ENCODE measurements around the gene HSFX1.
"Not testable (repeated sequence)": the region's sequence is repeated elsewhere in the genome, so short reads cannot be mapped to it uniquely, and the experiment has no call there.

Gene HSFX1, protein sequence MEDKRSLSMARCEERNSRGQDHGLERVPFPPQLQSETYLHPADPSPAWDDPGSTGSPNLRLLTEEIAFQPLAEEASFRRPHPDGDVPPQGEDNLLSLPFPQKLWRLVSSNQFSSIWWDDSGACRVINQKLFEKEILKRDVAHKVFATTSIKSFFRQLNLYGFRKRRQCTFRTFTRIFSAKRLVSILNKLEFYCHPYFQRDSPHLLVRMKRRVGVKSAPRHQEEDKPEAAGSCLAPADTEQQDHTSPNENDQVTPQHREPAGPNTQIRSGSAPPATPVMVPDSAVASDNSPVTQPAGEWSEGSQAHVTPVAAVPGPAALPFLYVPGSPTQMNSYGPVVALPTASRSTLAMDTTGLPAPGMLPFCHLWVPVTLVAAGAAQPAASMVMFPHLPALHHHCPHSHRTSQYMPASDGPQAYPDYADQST

DNA sequence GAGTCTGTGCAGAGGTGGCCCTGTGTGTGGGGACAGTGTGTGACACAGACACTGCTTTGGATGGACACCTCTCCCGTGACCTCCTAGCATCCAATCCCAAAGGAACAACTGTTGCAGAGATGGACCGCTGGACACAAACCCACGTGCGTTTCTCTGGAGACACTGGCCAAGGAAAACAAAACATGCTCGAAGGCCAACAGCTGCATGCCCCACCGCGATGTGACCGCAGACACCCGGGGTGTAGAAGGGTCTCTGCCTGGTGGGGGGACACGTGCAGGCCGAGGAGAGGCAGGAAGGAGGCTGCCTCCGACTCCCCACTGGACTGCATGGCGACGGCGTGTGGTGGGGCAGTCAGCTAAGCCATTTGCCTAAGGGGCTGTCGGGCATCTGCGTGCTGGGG, at the start of gene HSFX1:
Gene HSFX1, plus strand, starts transcription at position 301 of the 400 bp plus-strand sequence. CDS start 614 bp downstream, outside the sequence.
- DNase-seq, result not testable (repeated sequence)

DNA sequence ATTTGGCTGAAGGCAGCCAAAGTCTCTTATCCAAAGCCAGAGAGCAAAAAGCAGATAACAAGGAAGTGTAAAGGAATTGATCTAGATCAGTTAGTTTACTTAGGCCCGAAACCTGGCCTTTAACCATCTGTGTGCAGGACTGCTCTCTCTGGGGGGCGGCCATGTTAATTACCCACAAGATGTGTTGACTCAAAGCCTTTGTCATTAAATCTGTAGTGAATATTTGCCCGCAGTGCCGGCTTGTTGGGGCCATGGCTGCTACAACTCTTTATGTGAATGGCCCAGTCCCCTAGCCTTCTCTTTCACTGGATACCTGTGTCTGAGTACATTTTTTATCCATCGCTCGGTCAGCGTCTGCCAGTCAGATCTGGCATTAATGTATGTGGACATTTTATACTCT, 46.6 kb upstream of the HSFX1 start:
- DNase-seq, result not testable (repeated sequence)

DNA sequence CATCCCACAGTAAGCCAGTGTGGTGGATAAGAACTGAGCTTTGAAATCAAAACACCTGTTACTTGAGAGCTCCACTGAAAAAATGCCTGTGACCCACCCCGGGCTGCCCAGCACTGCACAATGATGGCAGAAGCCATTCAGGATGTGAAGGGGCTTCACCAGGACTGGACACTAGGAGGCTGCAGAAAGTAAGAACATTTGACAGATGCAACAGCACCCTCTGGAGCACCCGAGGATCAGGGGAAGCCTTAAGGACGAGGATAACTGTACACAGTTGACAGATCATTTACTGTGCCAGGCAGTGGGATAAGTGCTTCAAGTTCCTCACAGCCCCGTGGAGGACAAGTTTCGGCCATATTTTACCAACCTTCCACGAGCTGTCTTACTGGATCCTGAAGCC, 31.6 kb upstream of the HSFX1 start:
- not testable (repeated sequence) for DNase-seq

DNA sequence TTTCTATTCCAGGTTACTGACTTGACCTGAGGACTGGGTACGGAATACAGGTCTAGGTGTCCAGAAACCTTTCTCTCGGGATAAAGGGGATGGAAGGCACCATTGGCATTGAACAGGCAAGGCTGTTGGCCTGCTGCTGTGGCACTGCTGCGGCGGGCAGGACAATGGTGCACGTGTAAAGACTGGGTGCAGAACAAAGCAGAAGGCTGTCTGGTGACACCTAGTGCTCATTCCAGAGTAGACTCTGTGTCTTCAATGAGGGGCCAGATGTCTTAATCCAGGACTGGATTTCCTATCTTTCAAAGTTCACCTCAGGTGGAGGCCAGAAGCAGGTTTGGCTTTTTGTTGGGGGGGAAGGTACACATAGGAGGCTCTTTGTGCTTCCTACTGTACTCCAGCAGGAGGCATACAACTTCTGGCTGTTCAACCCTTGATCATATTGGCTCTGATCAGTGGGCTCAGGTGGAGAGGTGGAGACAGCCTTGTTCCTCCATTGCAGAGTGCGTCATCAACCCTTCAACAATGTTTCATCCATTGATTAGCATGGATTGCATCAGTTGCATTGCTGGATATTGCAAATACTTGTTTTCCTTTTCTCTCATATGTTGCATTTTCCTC, 27.4 kb upstream of the HSFX1 start:
- not testable (repeated sequence) for DNase-seq

DNA sequence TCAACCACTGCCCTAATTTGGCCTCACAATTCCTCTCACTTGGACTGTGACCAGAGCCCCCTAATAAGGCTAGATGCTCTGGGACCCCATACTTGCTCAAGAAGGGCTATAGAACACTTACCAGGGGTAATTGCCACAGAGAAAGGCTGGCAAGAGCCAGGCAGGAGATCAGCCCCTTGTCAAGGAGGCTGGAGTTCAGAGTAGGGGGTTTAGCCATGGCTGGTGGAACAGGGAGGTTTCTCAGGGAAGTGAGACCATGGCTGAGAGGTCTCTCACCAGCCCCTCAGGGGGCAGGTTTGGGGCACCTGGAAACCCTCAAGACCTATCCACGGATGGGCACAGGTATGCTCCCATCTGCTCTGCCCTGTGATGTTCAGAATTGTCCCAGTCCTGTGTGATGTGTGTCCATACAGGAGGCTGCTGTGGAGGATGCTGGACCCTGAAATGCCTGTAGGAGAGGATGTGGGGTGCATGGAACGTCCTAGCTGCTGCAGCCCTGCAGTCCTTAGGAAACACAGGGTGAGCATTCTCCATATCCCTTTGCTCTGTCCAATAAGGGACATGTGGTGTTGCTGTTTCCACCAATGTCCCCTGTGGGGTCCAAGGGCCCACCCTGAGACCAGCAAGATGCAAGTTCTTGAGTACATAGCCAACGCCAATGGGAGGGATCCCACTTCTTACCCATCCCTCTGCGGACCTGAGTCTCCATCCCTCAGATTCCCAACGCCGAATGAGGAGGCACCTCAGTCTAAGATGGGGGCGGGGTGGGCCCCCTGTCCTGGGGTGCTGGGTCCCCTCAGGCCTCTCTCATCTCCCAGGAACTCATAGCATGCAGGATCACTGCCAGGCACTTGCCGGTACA, 16.4 kb upstream of the HSFX1 start:
- no peak for DNase-seq

DNA sequence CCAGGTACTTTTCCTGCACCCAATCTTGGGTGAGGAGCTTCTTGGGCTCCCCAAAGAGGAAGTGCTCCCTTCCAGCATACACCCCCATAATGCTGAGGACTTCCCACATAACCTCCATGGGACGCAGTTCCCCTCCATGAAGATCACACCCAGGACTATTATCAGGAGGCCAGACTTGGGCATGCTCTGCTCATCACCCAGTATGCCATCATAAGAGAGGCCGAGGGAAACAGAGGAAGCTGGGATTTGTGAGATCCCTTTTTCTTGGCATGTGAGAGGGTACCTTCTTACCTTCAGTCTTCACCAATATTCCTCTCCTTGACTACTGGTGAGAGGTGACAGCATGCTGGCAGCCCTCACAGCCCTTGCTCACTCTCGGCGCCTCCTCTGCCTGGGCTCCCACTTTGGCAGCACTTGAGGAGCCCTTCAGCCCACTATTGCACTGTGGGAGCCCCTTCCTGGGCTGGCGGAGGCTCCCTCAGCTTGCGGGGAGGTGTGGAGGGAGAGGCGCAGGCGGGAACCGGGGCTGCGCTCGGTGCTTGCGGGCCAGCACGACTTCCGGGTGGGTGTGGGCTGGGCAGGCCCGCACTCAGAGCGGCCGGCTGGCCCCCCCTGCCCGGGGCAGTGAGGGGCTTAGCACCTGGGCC, 15.7 kb upstream of the HSFX1 start:
- DNase-seq, result no peak

DNA sequence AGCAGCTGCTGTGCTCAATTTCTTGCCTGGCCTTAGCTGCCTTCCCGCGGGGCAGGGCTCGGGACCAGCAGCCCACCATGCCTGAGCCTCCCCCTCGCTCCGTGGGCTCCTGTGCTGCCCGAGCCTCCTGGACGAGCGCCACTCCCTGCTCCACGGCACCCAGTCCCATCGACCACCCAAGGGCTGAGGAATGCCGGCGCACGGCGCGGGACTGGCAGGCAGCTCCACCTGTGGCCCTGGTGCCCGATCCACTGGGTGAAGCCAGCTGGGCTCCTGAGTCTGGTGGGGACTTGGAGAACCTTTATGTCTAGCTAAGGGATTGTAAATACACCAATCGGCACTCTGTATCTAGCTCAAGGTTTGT, 15.2 kb upstream of the HSFX1 start:
- not testable (repeated sequence) for DNase-seq

DNA sequence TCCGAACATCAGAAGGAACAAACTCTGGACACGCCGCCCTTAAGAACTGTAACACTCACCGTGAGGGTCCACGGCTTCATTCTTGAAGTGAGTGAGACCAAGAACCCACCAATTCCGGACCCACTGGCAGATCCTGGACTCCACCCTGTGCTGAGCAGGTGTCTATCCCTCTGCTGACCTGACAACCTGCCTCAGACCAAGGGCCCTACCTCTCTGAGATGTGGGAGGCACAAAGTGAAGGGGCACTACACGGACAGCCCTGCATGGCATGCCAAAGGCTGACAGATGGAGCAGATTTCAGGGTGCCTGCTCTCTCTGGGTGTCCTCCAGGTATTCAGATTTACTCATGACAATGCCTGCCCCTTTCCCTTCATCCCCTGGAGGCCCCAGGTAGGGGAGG, 14.0 kb upstream of the HSFX1 start:
- no peak for DNase-seq

DNA sequence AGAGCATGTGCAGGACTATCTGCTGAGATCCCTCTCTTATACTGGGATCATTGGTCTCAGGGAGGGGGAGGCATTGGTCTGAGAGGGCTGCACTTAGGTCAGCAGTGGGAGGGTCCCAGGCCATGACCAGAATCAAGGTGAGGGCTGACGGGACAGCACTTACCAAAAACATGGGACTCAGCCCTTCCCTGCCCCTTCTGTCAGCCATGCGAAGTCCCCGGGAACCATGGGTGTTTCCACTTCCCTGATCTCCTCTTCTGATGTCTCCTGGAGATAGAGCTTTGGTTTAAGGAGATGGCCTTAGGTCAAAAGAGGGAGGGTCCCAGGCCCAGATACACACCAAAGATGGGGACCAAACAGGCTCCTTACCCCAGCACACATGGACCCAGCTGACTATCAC, 12.9 kb upstream of the HSFX1 start:
- no peak for DNase-seq

DNA sequence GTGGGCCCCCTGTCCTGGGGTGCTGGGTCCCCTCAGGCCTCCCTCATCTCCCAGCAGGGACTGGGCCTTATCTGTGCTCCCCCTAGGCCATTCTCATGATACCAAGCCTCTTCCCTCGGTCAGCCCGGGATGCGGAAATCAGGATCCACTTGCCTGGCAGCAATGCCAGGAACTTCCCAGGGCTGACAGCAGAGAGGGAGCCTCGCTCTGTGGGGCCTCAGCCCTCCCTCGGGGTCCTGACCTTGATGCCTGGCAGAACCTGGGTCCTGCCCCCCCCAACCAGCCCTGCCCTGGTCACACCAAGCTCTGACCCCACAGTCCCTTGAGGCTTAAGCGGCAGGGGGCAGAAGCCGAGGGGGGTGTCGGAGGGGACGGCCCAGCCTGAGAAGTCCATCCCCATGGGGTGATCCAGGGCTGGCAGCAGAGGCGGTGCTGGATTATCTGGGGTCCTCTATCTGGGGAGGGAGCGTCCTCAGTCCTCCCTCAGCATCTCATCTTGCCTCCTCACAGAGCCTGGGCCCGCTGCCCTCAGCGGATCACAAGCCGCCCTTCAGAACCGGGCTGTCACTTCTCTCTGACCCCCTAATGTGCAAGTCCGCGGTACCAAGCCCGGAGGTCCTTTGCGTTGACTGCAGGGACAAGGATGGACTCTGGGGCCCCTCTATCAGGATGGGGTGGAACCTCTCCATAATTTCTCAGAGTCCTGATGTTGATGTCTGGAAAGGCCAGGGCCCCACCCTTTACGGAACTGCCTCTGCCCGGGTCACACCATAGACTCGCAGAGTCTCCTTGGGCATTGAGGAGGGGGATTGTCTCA, 11.8 kb upstream of the HSFX1 start:
- DNase-seq, result not testable (repeated sequence)

DNA sequence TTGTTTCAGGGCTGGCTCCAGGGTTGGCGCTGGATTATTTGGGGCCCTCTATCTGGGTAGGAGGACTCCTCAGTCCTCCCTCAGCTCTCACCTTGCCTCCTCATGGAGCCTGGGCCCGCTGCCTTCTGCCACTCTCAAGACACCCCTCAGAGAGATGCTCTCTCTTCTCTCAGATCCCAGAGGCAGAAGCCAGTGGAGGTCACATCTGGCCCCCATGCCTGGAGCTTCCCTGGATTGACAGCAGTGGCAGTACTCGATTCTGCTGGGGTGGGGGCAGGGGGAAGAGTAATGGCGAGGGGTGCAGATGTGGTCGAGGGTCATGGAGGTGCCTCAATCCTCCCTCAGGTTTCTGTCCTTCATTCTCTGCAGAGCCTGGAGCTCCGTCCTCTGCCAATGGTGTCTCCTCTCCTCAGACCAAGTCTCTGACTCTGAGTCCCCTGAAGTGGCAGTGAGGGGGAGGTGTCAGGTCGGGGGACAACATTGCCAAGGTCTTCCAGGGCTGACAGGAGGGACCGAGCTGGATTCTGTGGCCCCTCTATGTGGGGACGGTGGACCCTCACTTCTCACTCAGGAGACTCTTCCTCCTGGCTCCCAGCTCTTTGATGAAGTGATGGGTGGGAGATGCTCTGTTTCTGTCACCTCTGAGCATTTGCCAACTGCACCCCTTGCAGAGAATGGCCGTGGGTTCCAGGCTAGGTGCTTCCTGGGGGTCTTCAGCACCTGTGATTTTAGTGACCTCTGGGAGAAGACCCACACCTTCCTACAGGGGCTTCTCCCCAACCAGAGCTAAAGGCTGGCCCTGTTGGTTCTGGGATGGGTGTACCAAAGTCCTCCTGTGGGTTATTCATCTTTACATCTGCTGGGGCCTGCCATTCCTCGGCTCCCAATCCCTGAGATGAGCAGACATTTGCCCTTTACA, 10.9 kb upstream of the HSFX1 start:
- DNase-seq, result no peak

DNA sequence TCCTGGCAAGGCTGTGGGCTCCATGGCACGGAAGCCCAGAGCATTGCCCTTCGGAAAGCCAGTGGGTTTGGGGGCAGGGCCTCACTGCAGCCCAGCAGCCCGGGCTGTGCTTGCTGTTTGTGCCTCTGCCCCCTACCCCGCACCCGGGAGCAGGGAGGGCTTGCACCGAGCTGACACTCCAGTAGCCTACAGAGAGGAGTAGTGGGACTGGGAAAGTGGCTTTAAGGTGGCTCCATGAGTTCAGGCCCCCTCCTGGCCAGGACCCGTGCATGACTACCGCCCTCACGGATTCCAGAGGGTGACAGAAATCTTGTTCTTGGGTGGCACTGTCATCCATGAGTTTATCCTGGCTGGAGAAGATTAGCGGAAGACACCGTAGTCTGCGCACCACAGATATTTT, 3.5 kb upstream of the HSFX1 start:
- not testable (repeated sequence) for DNase-seq

DNA sequence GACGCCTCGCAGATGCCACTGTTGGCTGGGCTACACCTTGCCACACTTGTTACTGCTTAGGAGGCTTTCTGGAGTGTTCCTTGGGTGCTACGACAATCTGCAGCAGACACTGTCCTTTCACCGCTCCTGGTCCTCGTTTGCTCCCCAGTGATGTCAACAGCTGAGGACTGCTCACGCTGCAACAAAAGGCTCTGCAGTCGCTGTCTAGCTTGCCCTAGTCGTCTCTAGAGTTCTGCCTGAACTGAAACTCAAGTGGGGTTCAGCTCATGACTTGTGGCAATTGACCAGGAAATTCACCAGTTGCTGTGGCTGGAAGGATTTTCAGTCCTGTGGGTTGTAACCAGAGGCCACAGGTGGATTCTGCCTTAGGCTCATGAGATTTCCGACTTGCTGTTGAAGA, 842 bp upstream of the HSFX1 start:
- DNase-seq, result not testable (repeated sequence)

DNA sequence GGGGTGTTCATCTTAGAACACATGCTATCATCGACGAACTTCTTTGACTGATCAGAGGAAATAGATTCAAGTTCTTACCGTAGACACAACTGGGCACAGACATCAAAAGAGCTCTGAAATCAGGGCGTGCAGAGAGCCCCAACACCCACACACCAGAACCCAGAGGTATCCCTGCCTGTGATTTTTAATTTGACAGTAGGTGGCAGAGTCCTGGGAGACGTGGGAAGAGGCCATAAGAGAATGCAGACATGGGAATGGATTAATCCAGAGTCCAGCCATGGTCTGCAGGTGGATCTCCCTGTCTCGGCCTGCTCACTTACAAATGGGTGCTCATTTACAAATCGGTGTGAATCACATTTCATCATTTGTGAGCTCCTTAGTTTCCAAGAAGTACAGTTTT, 4.1 kb downstream of the HSFX1 start:
- DNase-seq, result not testable (repeated sequence)

DNA sequence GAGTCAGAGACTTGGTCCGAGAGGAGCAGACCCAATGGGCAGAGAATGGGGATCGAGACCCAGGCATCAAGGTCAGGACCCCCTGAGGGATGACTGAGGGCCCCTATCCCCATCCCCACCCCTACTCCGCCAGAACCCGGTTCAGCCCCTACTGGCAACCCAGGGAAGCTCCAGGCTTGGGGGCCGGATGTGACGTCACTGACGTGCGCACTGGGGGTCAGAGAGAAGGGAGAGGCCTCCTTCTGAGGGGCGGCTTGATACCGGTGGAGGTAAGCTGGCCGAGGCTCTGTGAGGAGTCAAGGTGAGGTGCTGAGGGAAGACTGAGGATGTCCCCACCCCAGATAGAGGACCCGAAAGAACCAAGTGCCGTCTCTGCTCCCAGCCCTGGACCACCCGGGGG, 7.9 kb downstream of the HSFX1 start, which contains the start of gene MAGEA9:
Gene MAGEA9, plus strand, starts transcription at position 204 of the 400 bp plus-strand sequence. CDS start 4,281 bp downstream, outside the sequence.
- DNase-seq, result not testable (repeated sequence)

DNA sequence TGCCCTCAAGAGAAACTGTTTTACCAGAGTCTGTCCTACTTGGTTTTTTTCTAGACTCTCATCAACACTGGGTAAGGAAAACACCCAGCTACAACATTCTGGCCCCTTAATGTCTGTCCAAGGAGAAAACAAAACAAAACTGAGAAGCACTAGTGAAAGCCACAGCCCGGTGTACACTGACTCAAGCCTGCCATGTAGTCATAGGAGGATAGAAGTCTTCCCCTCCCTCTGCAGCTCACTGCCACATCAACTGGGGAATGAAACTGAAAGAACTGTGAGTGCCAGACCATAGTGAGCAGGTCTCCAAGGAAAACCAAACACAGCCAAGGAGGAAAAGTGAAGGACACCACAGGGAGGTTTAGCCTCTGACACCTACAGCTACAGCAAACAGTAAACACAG, 21.7 kb downstream of the HSFX1 start:
- not testable (repeated sequence) for DNase-seq

DNA sequence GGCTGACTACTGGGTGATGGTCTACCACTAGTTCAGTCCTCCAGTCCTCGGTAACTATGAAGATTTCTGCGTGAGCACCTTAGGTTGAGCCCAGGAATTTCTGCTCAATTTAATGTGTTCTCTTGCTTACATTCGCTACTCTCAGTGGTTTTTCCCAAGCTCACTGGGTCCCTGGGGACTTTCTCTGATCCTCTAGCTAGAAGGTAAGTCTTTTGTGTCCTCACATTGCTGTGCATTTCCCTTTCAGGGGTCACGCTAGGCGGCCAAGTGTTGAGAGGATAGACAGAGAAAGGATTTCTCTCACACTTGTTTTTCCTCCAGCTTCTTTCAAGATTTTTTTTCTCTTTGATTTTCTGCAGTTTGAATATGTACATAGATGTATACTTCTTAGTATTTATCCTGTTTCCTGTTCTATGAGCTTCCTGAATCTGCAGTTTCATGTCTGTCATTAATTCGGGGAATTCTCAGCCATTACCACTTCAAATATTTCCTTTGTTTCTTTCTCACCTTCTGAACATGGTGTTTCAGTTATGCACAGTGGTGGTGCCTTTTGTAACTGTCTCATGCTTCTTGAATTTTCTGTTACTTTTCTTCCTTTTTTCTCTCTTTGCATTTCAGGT, 25.3 kb downstream of the HSFX1 start:
- DNase-seq, result no peak

DNA sequence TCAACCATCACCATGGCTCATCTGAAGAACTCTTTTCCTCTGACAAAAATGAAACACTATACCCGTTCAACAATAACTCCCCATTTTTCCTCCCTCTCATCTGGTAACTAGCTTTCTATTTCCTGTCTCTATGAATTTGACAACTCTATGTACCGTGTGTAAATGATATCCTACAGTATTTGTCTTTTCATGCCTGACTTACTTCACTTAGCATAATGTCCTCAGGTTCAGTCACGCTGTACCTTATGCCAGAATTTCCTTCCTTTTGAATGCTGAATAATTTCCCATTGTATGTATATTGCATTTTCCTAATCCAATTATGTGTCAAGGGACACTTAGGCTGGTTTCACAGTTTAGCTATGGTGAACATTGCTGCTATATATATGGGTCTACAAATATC, 26.1 kb downstream of the HSFX1 start:
- DNase-seq, result no peak

DNA sequence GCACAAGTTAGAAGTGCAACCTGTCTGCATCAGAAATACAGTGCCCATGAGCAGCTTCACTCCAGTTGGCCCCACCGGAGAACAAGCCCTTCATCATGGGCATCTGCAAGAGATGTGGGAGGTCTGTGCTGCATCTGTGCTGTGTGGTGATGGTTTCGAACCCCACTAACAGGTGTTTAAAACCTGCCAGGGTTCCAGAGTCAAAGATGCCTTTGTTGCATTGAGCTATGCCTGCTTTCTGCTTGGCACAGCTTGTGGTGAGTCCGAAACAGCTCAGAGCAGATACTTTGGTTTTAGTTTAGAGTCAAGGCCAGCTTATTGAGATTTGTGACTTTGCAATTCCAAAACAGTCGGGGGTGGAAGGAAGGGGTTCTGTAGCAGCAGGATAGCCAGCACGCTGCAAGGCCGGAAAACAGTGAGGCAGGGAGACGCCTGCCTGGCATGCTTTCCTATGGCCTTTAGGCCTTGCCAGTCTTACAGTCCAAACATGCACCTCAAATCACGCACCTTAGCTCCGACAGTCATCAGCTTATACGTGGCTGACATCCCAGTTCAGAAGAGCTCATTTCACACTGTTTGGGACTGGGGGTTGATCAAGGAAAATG, 29.7 kb downstream of the HSFX1 start:
- DNase-seq, result no peak

DNA sequence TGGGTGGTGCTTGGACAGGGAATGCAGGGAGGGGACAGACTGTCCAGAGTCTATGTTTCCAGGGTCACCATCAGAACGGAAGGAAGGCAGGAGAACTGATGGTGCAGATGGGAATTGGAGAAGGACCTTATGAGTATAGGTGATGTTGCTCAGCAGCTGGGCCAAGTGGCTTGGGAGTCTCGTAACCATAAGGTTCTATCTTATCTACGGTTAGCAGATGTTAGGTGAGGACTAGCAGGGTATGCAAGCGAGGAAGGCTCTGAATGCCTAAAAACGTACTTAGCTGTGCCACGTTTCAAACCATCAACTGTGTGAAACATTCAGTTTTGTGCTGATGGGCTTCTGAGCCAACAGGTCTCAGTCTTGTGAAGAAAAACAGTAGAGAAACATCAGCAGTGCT, 30.2 kb downstream of the HSFX1 start:
- DNase-seq, result no peak

All from femur (tissue), 1 donor.